SW480 (cell line): ENCODE data around the gene CADPS2.
A peak's percentile ranks its signal among the peaks of the same experiment; 100 is the strongest.
"Not testable (repeated sequence)": the region's sequence is repeated elsewhere in the genome, so short reads cannot be mapped to it uniquely, and the experiment has no call there.

Experiments
- DNase-seq: peaks from one replicate; pipeline ENCODE4 v3.0.0-alpha.2; 2016; ENCODE audit warnings: low spot score

CADPS2 gene

GRCh38 chr7:122849957-122850328 lies 36.3 kb downstream of the CADPS2 start:
- no peak for DNase-seq

- DNase-seq: no peak
These were observed 36.8 kb downstream of the CADPS2 start for GRCh38 chr7:122849322-122849956.

- no peak for DNase-seq
These were observed 38.3 kb downstream of the CADPS2 start for GRCh38 chr7:122847871-122848473.

- DNase-seq: no peak
These were observed 39.7 kb downstream of the CADPS2 start for GRCh38 chr7:122846591-122846990.

GRCh38 chr7:122845286-122845685 lies 41.0 kb downstream of the CADPS2 start:
- DNase-seq: no peak

- no peak for DNase-seq
These were observed 41.9 kb downstream of the CADPS2 start for GRCh38 chr7:122844191-122844988.

GRCh38 chr7:122842971-122843370 lies 43.3 kb downstream of the CADPS2 start:
- no peak for DNase-seq

GRCh38 chr7:122836286-122836685 lies 50.0 kb downstream of the CADPS2 start:
- not testable (repeated sequence) for DNase-seq

- DNase-seq: not testable (repeated sequence)
These were observed 51.7 kb downstream of the CADPS2 start for GRCh38 chr7:122834571-122834942.

GRCh38 chr7:122833888-122834570 lies 52.2 kb downstream of the CADPS2 start:
- no peak for DNase-seq

GRCh38 chr7:122831436-122831835 lies 54.8 kb downstream of the CADPS2 start:
- no peak for DNase-seq

- DNase-seq: no peak
These were observed 56.3 kb downstream of the CADPS2 start for GRCh38 chr7:122829962-122830361.

- DNase-seq: no peak
These were observed 58.5 kb downstream of the CADPS2 start for GRCh38 chr7:122827763-122828162.

GRCh38 chr7:122813845-122814244 lies 72.4 kb downstream of the CADPS2 start:
- no peak for DNase-seq

- no peak for DNase-seq
These were observed 82.4 kb downstream of the CADPS2 start for GRCh38 chr7:122803851-122804250.

GRCh38 chr7:122803323-122803722 lies 82.9 kb downstream of the CADPS2 start:
- DNase-seq: peak; percentile 21

GRCh38 chr7:122802301-122802751 lies 83.9 kb downstream of the CADPS2 start:
- no peak for DNase-seq

- DNase-seq: no peak
These were observed 94.2 kb downstream of the CADPS2 start for GRCh38 chr7:122791959-122792545.

- DNase-seq: no peak
These were observed 95.7 kb downstream of the CADPS2 start for GRCh38 chr7:122790591-122790990.

- no peak for DNase-seq
These were observed 96.1 kb downstream of the CADPS2 start for GRCh38 chr7:122790132-122790531.

GRCh38 chr7:122789156-122789555 lies 97.1 kb downstream of the CADPS2 start:
- no peak for DNase-seq

GRCh38 chr7:122770686-122771335 lies 115.4 kb downstream of the CADPS2 start:
- no peak for DNase-seq
